Ramos (cell line): Measurements from ENCODE around the gene DICER1.
"Not testable (repeated sequence)": the region's sequence is repeated elsewhere in the genome, so short reads cannot be mapped to it uniquely, and the experiment has no call there.

Source experiments
- in situ Hi-C: fragments of 300-500 bp; cut with MboI; formaldehyde crosslinking; loops from one replicate; pipeline ENCODE4 v1.14.3; 2022; ENCODE audit warnings: low sequenced_read_pairs; ENCODE audit not compliant: unreplicated experiment

Gene DICER1

GRCh38 chr14:95185767-95186392 is 28.6 kb upstream of the DICER1 start:
- in situ Hi-C loops: no loop called here

- in situ Hi-C loops: no loop called here
Observed at GRCh38 chr14:95185033-95185766, 27.9 kb upstream of the DICER1 start.

GRCh38 chr14:95184413-95184790 is 27.1 kb upstream of the DICER1 start:
- in situ Hi-C loops: no loop called here

GRCh38 chr14:95183532-95184412 is 26.4 kb upstream of the DICER1 start:
- in situ Hi-C loops: no loop called here

GRCh38 chr14:95183082-95183481 is 25.8 kb upstream of the DICER1 start:
- in situ Hi-C loops: no loop called here

GRCh38 chr14:95182379-95182778 is 25.1 kb upstream of the DICER1 start:
- in situ Hi-C loops: no loop called here

GRCh38 chr14:95180966-95181741 is 23.8 kb upstream of the DICER1 start:
- in situ Hi-C loops: no loop called here

- in situ Hi-C loops: not testable (repeated sequence)
Observed at GRCh38 chr14:95175670-95176069, 18.3 kb upstream of the DICER1 start.

GRCh38 chr14:95174184-95174792 is 17.0 kb upstream of the DICER1 start:
- in situ Hi-C loops: no loop called here

GRCh38 chr14:95173518-95173917 is 16.2 kb upstream of the DICER1 start:
- in situ Hi-C loops: no loop called here

- in situ Hi-C loops: no loop called here
Observed at GRCh38 chr14:95167177-95167576, 9.8 kb upstream of the DICER1 start.

GRCh38 chr14:95165517-95165916 is 8.2 kb upstream of the DICER1 start:
- in situ Hi-C loops: no loop called here

- in situ Hi-C loops: no loop called here
Observed at GRCh38 chr14:95164506-95164905, 7.2 kb upstream of the DICER1 start.

GRCh38 chr14:95163666-95164065 is 6.3 kb upstream of the DICER1 start:
- in situ Hi-C loops: no loop called here

GRCh38 chr14:95163132-95163531 is 5.8 kb upstream of the DICER1 start:
- in situ Hi-C loops: no loop called here

GRCh38 chr14:95162641-95163040 is 5.3 kb upstream of the DICER1 start:
- in situ Hi-C loops: no loop called here

GRCh38 chr14:95157048-95157326 is 342 bp downstream of the DICER1 start:
- in situ Hi-C loops: no loop called here

- in situ Hi-C loops: no loop called here
Observed at GRCh38 chr14:95156161-95157047, 925 bp downstream of the DICER1 start.

GRCh38 chr14:95155045-95155444 is 2.3 kb downstream of the DICER1 start:
- in situ Hi-C loops: no loop called here
